Neural progenitor cell (in vitro differentiated cells): ENCODE results near the gene CFAP43.

ENCODE experiments used
- CTCF ChIP-seq: fragments of 200-600 bp; sonication (generic); IDR thresholded peaks from 2 replicates; pipeline ENCODE4 v1.5.1; 2017; ENCODE audit warnings: antibody characterized with exemption, mild to moderate bottlenecking
- EZH2 ChIP-seq: fragments of 200-600 bp; sonication (generic); IDR thresholded peaks from 2 replicates; pipeline ENCODE4 v1.6.1; 2017; ENCODE audit warnings: antibody characterized with exemption, mild to moderate bottlenecking, moderate library complexity
- EZH2phosphoT487 ChIP-seq: fragments of 200-600 bp; sonication (generic); IDR thresholded peaks from 2 replicates; pipeline ENCODE4 v1.6.1; 2017; ENCODE audit warnings: antibody characterized with exemption

DNA sequence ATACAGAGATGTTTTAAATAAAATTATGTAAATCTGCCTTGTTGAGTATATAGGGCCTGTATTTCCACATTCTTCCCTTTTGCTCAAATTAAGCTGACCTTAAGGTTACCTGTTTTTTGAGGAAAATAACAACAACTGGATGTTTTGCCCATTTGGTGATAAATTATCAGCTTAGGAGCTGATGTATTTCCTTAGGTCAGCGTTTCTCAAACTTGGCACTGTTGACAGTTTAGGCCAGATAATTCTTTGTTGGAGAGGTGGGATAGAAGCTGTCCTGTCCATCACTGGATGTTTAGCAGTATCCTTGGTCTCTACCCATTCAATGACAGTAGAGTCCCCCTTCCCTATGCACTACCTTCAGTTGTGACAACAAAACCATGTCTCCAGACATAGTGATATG lies 44.0 kb upstream of the CFAP43 start:
- TF ChIP-seq CTCF = no peak
- TF ChIP-seq EZH2 = no peak
- TF ChIP-seq EZH2phosphoT487 = no peak
